ENCODE data around the gene SORCS3. TPM values are rescaled to one million over a fixed set of nuclear protein-coding genes. Genes with fewer than 3 reads are reported as not detected.
"Not testable (repeated sequence)": the region's sequence is repeated elsewhere in the genome, so short reads cannot be mapped to it uniquely, and the experiment has no call there.

Gene SORCS3
- total RNA-seq, 1 experiment from 2014 or later: 0.05 TPM

- no peak for DNase-seq (ENCODE audit: low read depth, low spot score)
- in situ Hi-C loops (cut with HindIII; ENCODE audit: low pct_unique_long_range_greater_than_20kb, low sequenced_read_pairs): no loop called here
Measured at GRCh38 chr10:104676874-104677273, 35.8 kb downstream of the SORCS3 start.

- peak; percentile 69 for DNase-seq (ENCODE audit: low read depth, low spot score)
- in situ Hi-C loops (cut with HindIII; ENCODE audit: low pct_unique_long_range_greater_than_20kb, low sequenced_read_pairs): no loop called here
Measured at GRCh38 chr10:104678658-104679057, 37.6 kb downstream of the SORCS3 start.

DNA sequence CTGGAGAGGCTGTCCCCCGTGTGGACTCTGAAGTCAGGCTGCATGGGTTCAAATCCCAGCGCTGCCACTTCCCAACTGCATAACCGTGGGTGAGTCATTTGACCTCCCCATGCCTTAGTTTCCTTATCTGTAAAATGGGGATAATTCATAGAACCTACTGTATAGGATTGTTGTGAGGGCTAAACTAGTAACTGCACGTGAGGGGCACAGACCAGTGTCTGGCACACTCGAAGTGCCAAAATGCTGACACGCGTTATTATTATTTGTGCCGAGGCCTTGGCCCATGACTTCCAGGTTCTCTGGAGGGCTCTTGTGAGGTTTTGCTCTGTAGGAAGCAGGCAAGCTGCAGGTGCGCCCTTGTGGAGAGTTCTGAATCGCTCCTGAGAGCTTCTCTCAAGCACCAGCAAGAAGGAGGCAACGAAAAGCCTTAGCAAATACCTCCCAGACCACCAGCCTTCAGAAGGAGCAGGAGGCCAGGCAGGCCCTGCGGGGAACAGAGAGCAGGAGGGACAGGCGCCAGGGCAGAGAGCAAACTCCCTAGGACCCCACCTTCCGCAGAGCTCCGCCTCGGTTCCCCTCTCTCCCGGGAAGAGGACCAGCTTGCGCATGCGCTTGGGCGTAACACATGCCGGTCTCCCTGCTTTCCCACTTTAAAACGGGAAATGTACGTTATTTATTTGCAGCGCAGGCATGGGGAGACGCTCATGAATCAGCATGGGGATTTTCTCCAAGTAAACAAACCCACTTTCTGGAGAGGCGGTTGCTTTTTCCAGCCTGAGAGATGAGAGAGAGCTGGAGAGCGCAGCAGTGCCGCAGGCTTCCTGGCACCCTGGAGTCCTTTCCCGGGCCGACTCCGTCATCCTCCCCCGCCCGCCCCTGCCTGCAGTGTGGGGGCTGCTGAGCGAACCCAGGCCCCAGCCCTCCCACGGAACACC is 39.6 kb downstream of the SORCS3 start:
- in situ Hi-C loops (cut with HindIII; ENCODE audit: low pct_unique_long_range_greater_than_20kb, low sequenced_read_pairs): no loop called here
- no peak for DNase-seq (ENCODE audit: low read depth, low spot score)

DNA sequence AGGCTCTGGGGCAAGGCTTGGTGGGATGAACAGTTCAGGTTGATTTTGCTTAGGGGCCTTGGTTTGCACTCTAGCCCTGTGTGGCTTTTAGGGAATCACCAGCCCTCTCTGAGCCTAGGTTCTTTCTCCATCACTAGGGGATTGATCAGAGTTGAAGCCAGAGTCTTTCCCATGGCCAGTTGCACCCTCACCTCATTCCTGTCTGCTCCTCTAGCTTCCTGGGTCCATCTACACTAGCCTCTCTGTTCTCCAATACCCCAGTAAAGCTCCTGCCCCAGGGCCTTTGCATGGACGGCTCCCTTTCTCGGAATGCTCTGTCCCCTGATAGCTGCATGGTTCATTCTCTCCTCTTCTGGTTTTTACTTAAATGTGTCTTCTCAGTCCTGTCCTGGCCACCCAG is 40.4 kb downstream of the SORCS3 start:
- in situ Hi-C loops (cut with HindIII; ENCODE audit: low pct_unique_long_range_greater_than_20kb, low sequenced_read_pairs): no loop called here
- DNase-seq (ENCODE audit: low read depth, low spot score): no peak

- in situ Hi-C loops (cut with HindIII; ENCODE audit: low pct_unique_long_range_greater_than_20kb, low sequenced_read_pairs): no loop called here
- DNase-seq (ENCODE audit: low read depth, low spot score): no peak
Measured at GRCh38 chr10:104683567-104683966, 42.5 kb downstream of the SORCS3 start.

GRCh38 chr10:104686829-104687228 is 45.7 kb downstream of the SORCS3 start:
- DNase-seq (ENCODE audit: low read depth, low spot score): no peak
- in situ Hi-C loops (cut with HindIII; ENCODE audit: low pct_unique_long_range_greater_than_20kb, low sequenced_read_pairs): no loop called here

DNA sequence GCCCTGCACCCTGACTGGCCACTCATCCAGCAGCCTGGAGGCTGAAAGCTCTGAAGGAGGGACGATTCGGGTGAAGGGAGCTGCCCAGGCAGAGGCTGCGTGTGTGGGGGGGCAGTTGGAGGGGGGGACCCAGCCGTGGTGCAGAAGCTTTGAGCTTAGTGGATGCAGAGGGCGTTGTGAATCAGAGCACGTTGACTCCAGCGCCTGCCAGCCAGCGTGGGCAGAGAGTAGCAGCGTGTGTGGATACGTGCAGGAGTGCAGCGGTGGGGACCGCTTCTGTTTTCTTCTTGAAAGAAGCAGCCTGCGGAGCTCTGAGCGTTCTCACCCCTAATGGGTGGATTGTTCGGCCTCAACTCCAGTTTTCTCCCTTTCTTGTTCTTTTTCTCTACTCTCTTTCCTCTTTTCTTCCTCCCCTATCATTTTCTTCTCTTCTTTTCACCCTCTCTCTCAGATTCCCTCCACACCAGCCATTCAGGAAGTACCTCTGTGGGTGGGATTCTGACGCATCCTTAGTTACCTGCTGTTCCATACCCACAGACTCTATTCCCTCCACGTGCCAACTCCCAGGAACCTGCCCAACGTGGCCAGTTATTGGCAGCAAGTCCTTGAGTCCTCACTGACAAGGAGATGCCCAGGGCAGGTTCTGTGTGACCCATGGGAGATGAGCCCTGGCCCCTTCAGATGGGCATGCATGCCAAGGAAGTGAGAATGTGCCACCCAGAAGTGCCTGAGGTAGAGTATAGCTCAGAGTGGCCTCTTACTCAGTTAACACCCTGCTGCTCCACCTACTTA is 47.4 kb downstream of the SORCS3 start:
- no peak for DNase-seq (ENCODE audit: low read depth, low spot score)
- in situ Hi-C loops (cut with HindIII; ENCODE audit: low pct_unique_long_range_greater_than_20kb, low sequenced_read_pairs): no loop called here

DNA sequence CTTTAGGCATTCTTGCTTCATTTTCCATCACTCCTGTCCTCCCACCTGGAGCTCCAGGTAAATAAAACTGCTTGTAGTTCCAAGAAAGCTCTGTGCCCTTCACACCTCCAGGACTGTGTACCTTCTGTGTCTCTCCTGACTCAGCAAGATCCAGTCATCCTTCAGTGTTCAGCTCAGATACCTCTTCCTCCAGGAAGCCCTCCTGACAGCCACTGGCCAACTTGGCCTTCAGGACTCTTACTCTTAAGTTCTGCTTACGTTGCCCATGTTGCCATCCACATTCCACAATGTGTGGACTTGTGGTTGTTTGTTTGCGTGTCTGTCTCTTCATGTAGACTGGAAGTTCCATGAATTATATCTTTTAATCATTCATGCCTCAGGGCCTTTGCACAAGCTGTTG is 48.0 kb downstream of the SORCS3 start:
- DNase-seq (ENCODE audit: low read depth, low spot score): no peak
- in situ Hi-C loops (cut with HindIII; ENCODE audit: low pct_unique_long_range_greater_than_20kb, low sequenced_read_pairs): no loop called here

- in situ Hi-C loops (cut with HindIII; ENCODE audit: low pct_unique_long_range_greater_than_20kb, low sequenced_read_pairs): no loop called here
- DNase-seq (ENCODE audit: low read depth, low spot score): no peak
Measured at GRCh38 chr10:104689547-104689946, 48.5 kb downstream of the SORCS3 start.

GRCh38 chr10:104690101-104690500 is 49.0 kb downstream of the SORCS3 start:
- no peak for DNase-seq (ENCODE audit: low read depth, low spot score)
- in situ Hi-C loops (cut with HindIII; ENCODE audit: low pct_unique_long_range_greater_than_20kb, low sequenced_read_pairs): no loop called here

DNA sequence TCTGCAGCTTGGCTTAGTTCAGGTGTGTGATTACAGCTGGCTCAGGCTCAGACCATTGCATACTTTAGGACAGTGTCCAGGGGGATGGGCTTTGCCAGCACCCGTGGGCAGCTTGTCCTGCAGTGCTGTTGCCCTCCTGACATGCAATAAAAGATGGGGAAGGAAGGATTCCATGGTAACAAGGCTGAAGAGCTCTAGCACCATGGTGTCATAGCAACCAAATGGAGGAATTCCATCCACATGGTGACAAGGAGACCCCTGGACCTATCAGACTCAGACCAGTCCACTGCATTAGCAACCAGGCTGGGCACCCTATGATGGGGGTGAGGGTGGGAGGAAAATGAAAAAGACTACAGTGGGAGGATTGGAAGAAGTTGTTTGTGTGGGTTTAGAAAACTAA is 49.9 kb downstream of the SORCS3 start:
- in situ Hi-C loops (cut with HindIII; ENCODE audit: low pct_unique_long_range_greater_than_20kb, low sequenced_read_pairs): no loop called here
- no peak for DNase-seq (ENCODE audit: low read depth, low spot score)

DNA sequence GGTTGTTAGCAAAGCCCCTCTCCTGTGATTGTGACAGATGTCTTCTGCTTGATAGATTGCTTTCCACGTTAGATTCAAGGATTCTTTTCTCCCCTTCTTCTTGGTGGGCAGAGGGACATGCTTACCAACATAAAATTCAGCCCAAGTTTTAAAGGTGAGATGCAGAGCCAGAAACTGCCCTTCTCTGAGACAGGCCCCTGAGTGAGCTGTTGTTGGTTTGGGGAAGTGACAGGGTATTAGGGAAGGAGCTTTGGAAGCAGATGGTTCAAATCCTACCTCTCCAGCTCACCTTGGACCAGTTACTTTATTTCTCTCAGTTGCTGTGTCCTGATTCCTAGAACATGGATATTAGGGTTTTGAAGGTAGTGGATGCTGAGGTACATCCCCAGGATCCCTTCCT is 53.0 kb downstream of the SORCS3 start:
- in situ Hi-C loops (cut with HindIII; ENCODE audit: low pct_unique_long_range_greater_than_20kb, low sequenced_read_pairs): no loop called here
- no peak for DNase-seq (ENCODE audit: low read depth, low spot score)

DNA sequence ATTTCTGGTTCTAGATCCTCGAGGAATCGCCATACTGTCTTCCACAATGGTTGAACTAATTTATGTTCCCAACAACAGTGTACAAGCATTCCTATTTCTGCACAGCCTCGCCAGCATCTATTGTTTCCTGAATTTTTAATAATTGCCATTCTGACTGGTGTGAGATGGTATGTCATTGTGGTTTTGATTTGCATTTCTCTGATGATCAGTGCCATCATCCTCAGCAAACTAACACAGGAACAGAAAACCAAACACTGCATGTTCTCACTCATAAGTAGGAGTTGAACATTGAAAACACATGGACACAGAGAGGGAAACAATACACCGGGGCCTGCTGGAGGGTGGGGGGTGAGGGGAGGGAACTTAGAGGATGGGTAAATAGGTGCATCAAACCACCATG is 62.2 kb downstream of the SORCS3 start:
- DNase-seq (ENCODE audit: low read depth, low spot score); in situ Hi-C loops (cut with HindIII; ENCODE audit: low pct_unique_long_range_greater_than_20kb, low sequenced_read_pairs): not testable (repeated sequence)

DNA sequence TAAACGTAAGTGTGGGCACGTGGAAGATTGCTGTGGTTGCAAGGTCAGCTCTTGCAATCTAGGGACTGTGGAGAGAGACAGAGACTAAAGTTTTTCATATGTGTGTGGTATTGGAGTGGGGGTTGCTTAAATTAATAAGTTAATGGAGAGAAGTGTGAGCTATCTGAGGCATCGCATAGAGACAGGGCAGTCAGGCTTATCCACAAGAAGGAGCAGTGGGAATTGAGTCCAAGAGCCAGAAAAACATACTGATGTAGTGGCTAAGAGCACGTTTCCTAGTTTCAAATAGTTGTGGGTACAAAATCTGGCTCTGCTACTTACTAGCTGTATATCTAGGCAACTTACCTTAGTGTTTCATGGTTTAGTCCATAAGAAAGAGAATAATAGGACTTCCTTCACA is 65.8 kb downstream of the SORCS3 start:
- in situ Hi-C loops (cut with HindIII; ENCODE audit: low pct_unique_long_range_greater_than_20kb, low sequenced_read_pairs): no loop called here
- DNase-seq (ENCODE audit: low read depth, low spot score): no peak

DNA sequence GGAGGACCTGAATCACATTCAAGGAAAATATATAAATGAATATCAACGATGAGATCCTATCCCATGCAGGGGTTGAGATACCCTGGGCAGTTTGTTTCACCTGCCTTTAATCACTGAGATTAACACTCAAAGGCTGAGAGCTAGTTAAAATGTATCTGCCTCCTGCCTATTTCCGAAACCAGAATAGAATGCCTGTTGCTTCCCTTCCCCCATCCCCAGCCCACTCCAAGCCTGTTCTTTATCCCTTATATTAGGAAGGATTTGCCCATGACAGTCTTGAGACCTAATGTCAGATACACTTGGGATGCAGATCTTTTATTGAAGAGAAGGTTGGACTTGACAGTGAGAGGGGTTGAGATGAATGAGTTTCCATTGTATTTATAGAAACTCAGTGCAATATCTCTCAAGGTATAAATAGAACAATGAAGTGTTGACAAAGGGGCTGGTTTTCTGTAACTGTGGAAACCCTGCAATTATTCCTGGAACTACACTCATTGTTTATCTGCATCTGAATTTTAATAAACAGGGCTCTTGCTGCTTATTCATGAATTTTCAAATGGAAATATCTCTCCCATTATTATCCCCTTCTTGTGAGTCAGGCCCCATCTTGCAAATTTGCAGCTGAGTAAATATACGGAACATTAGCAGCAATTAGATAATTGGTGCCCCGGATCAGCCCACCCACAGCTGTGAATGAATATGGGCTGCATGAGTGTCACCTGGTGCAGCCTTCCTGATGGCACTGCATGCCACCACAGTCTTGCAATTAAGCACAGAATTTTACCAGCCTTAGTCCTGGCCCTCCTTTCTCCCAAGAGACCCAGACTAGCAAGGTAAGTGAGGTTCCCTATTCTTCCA is 66.7 kb downstream of the SORCS3 start:
- in situ Hi-C loops (cut with HindIII; ENCODE audit: low pct_unique_long_range_greater_than_20kb, low sequenced_read_pairs): no loop called here

GRCh38 chr10:104711302-104711721 is 70.2 kb downstream of the SORCS3 start:
- no peak for DNase-seq (ENCODE audit: low read depth, low spot score)
- in situ Hi-C loops (cut with HindIII; ENCODE audit: low pct_unique_long_range_greater_than_20kb, low sequenced_read_pairs): no loop called here

More for the DNA sequence above, 66.7 kb downstream of the SORCS3 start:
- no peak for DNase-seq (ENCODE audit: low read depth, low spot score)

DNA sequence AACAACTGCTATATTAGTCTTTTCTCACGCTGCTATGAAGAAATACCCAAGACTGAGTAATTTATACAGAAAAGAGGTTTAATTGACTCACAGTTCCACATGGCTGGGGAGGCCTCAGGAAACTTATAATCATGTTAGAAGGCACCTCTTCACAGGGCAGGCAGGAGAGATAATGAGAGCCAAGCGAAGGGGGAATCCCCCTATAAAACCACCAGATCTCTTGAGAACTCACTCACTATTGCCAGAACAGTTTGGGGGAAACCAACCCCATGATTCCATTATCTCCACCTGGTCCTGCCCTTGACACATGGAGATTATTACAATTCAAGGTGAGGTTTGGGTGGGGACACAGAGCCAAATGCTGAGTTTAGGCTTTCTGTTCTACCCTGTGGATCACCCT is 89.5 kb downstream of the SORCS3 start:
- in situ Hi-C loops (cut with HindIII; ENCODE audit: low pct_unique_long_range_greater_than_20kb, low sequenced_read_pairs); DNase-seq (ENCODE audit: low read depth, low spot score): not testable (repeated sequence)

DNA sequence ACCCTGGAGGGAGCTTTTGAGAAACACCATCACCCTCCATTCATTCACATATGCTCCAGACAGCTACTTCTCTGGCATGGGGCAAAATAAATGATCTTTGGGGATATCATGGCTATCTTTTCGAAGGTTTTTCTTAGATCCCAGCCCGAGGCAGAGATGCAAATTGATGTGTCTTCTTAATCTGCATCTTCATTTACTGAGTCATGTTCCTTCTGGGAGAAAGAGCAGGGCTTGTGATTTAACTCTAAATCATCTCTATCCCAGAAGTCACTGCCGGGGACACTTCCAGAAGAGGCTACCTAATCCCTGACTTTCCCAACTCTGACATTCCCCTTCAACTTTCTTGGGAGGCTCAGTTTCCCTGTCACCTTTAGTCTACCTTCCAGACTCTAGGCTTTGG is 90.1 kb downstream of the SORCS3 start:
- in situ Hi-C loops (cut with HindIII; ENCODE audit: low pct_unique_long_range_greater_than_20kb, low sequenced_read_pairs): no loop called here
- DNase-seq (ENCODE audit: low read depth, low spot score): no peak
